Liver (tissue), 9 donors: ENCODE results near the gene KCNJ5. TPM values are rescaled to one million over a fixed set of nuclear protein-coding genes. Genes with fewer than 3 reads are reported as not detected.

Experiments used
- DNase-seq: peaks from one replicate; pipeline ENCODE4 v3.0.0-alpha.2; 2017; ENCODE audit warnings: low spot score
- H3K27ac ChIP-seq, 2 donors: one replicate each; pipeline ENCODE4 v1.7.0; 2013; ENCODE audit warnings: inconsistent platforms in 2 of 2, low read length in 2 of 2, control low read depth in 1 of 2, low read depth in 1 of 2, mild to moderate bottlenecking in 1 of 2
- H3K27me3 ChIP-seq, 4 donors: one replicate each; pipeline versions ENCODE4 v1.6.1 to v1.7.0; 2013; ENCODE audit warnings: low read length in 3 of 4, inconsistent platforms in 1 of 4, mild to moderate bottlenecking in 1 of 4, moderate library complexity in 1 of 4; ENCODE audit not compliant: control insufficient read depth in 4 of 4, insufficient read depth in 4 of 4
- H3K36me3 ChIP-seq, 4 donors: one replicate each; pipeline versions ENCODE4 v1.6.1 to v1.7.0; 2013; ENCODE audit warnings: low read length in 3 of 4, mild to moderate bottlenecking in 3 of 4, low read depth in 1 of 4, moderate library complexity in 1 of 4; ENCODE audit not compliant: control insufficient read depth in 4 of 4, insufficient read depth in 3 of 4
- H3K4me1 ChIP-seq, 4 donors: one replicate each; pipeline versions ENCODE4 v1.6.1 to v1.7.0; 2013; ENCODE audit warnings: low read length in 3 of 4, mild to moderate bottlenecking in 3 of 4, moderate library complexity in 1 of 4; ENCODE audit not compliant: control insufficient read depth in 4 of 4, insufficient read depth in 4 of 4
- H3K4me3 ChIP-seq, 3 donors: one replicate each; pipeline versions ENCODE4 v1.6.1 to v1.7.0; 2013; ENCODE audit warnings: low read length in 3 of 3, control low read depth in 1 of 3, low read depth in 1 of 3, mild to moderate bottlenecking in 1 of 3
- H3K9ac ChIP-seq, 2 donors: one replicate each; pipeline ENCODE4 v1.7.0; 2013; ENCODE audit warnings: low read length in 2 of 2, mild to moderate bottlenecking in 2 of 2, moderate library complexity in 2 of 2, control low read depth in 1 of 2, low read depth in 1 of 2
- H3K9me3 ChIP-seq, 4 donors: one replicate each; pipeline versions ENCODE4 v1.6.1 to v1.7.0; 2013; ENCODE audit warnings: low read length in 3 of 4; ENCODE audit not compliant: control insufficient read depth in 4 of 4
- ATF3 ChIP-seq: IDR thresholded peaks from 2 replicates; pipeline ENCODE4 v1.6.1; 2016; ENCODE audit warnings: antibody characterized with exemption
- CTCF ChIP-seq: fragments of 150-350 bp; IDR thresholded peaks from 2 replicates; pipeline ENCODE4 v1.5.1; 2017; ENCODE audit warnings: improper control_type of control experiment, low read depth, low read length; ENCODE audit not compliant: missing input control
- EGR1 ChIP-seq, 2 donors: IDR thresholded peaks; 2 replicates each; pipeline ENCODE4 v1.6.1; 2016 to 2018; ENCODE audit warnings: antibody characterized with exemption in 2 of 2, low read depth in 2 of 2
- FOXA1 ChIP-seq: IDR thresholded peaks from 2 replicates; pipeline ENCODE4 v1.6.1; 2016; ENCODE audit warnings: antibody characterized with exemption
- FOXA2 ChIP-seq: IDR thresholded peaks from 2 replicates; pipeline ENCODE4 v1.6.1; 2016; ENCODE audit warnings: antibody characterized with exemption
- GABPA ChIP-seq, 2 donors: IDR thresholded peaks in 1 of 2; conservative IDR thresholded peaks in 1 of 2; 2 replicates each; pipeline ENCODE4 v1.6.1; 2016; ENCODE audit warnings: antibody characterized with exemption in 2 of 2, mild to moderate bottlenecking in 1 of 2, moderate library complexity in 1 of 2
- HNF4A ChIP-seq, 2 donors: conservative IDR thresholded peaks; 2 replicates each; pipeline ENCODE4 v1.6.1; 2016; ENCODE audit warnings: antibody characterized with exemption in 2 of 2, mild to moderate bottlenecking in 2 of 2
- HNF4G ChIP-seq: IDR thresholded peaks from 2 replicates; pipeline ENCODE4 v1.6.1; 2016; ENCODE audit warnings: antibody characterized with exemption
- JUND ChIP-seq, 2 donors: IDR thresholded peaks; 2 replicates each; pipeline ENCODE4 v1.6.1; 2016; ENCODE audit warnings: antibody characterized with exemption in 2 of 2
- NR2F2 ChIP-seq: IDR thresholded peaks from 2 replicates; pipeline ENCODE4 v1.6.1; 2016; ENCODE audit warnings: antibody characterized with exemption
- RAD21 ChIP-seq, 2 donors: IDR thresholded peaks; 2 replicates each; pipeline ENCODE4 v1.6.1; 2016; ENCODE audit warnings: antibody characterized with exemption in 2 of 2, mild to moderate bottlenecking in 2 of 2
- REST ChIP-seq: IDR thresholded peaks from 2 replicates; pipeline ENCODE4 v1.6.1; 2016; ENCODE audit warnings: antibody characterized with exemption, mild to moderate bottlenecking
- RXRA ChIP-seq, 2 donors: IDR thresholded peaks; 2 replicates each; pipeline ENCODE4 v1.6.1; 2017 to 2018; ENCODE audit warnings: antibody characterized with exemption in 2 of 2, mild to moderate bottlenecking in 1 of 2
- SP1 ChIP-seq: IDR thresholded peaks from 2 replicates; pipeline ENCODE4 v1.6.1; 2018; ENCODE audit warnings: antibody characterized with exemption, mild to moderate bottlenecking
- TAF1 ChIP-seq: conservative IDR thresholded peaks from 2 replicates; pipeline ENCODE4 v1.6.1; 2016; ENCODE audit warnings: antibody characterized with exemption, mild to moderate bottlenecking
- YY1 ChIP-seq: IDR thresholded peaks from 2 replicates; pipeline ENCODE4 v1.6.1; 2016; ENCODE audit warnings: antibody characterized with exemption, mild to moderate bottlenecking
- ZBTB33 ChIP-seq: IDR thresholded peaks from 2 replicates; pipeline ENCODE4 v1.6.1; 2016; ENCODE audit warnings: antibody characterized with exemption
- whole genome bisulfite sequencing: extraction: QIAGEN DNeasy Blood & Tissue Kit; methylation state at CpG from one replicate; pipeline ENCODE4 v1.1.7; 2013; 5-methylcytosine and 5-hydroxymethylcytosine counted together
- polyA plus RNA-seq, 2 donors: library from polyadenylated mRNA; stranded (reverse) in 1 of 2; unstranded in 1 of 2; fragments of 200-250 nt in 1 of 2; fragments of >200 nt in 1 of 2; fragmentation: Nextera tagmentation in 1 of 2; extraction: Ambion mirVana in 1 of 2; gene quantifications; one replicate each; pipeline versions ENCODE4 v1.2.1 to v1.2.3, GENCODE V29; 2013 to 2015
- total RNA-seq, 2 donors: library from RNA; depleted of rRNA; stranded (reverse); fragments of >200 nt; gene quantifications; one replicate each; pipeline ENCODE4 v1.2.3, GENCODE V29; 2014
- donor health status: healthy.
- donor health status: healthy.
- donor health status: healthy.
- donor health status: healthy.
- donor health status: healthy.

The KCNJ5 gene
- total and polyA plus RNA-seq, 4 donors = 0.04 to 0.08 (median 0.06) TPM

- no peak for TF ChIP-seq CTCF
These were observed 74.3 kb downstream of the KCNJ5 start (continued) for GRCh38 chr11:128965485-128965884.

GRCh38 chr11:128967578-128967977, 76.4 kb downstream of the KCNJ5 start:
- WGBS = 91% methylated on average over 6 of the region's 6 CpGs
- H3K9ac ChIP-seq = no peak overlapping the region
- H3K4me3 ChIP-seq = no peak overlapping the region
- no peaks in the 10 kb centered on the region for H3K27me3 ChIP-seq
- DNase-seq = no peak
- TF ChIP-seq YY1 (no peak), SP1 (no peak), TAF1 (no peak), ZBTB33 (no peak), FOXA2 (no peak), ATF3 (no peak), JUND (IDR thresholded peaks at IDR 0.05) (no peak), HNF4G (no peak)
- no peak overlapping the region for H3K27ac ChIP-seq
- peaks cover 2 to 41% (median 28%) of the 10 kb centered on the region in 4 donors for H3K36me3 ChIP-seq
- H3K4me1 ChIP-seq = no peaks in the 10 kb centered on the region
- no peaks in the 10 kb centered on the region for H3K9me3 ChIP-seq

GRCh38 chr11:128968916-128969315, 77.8 kb downstream of the KCNJ5 start:
- peaks cover 2 to 54% (median 39%) of the 10 kb centered on the region in 4 donors for H3K36me3 ChIP-seq
- 96% methylated on average over 9 of the region's 9 CpGs for WGBS
- no peaks in the 10 kb centered on the region for H3K9me3 ChIP-seq
- no peak for TF ChIP-seq RXRA (IDR thresholded peaks at IDR 0.05)
- TF ChIP-seq CTCF = no peak
- no peak for TF ChIP-seq HNF4G
- no peak for TF ChIP-seq RAD21 (IDR thresholded peaks at IDR 0.05)
- no peak for TF ChIP-seq SP1
- no peak for TF ChIP-seq TAF1
- TF ChIP-seq EGR1 (IDR thresholded peaks at IDR 0.05; ENCODE audit: low read depth in 2 of 2) = no peak
- no peak for TF ChIP-seq REST
- TF ChIP-seq YY1 = no peak
- no peak for TF ChIP-seq HNF4A (conservative IDR thresholded peaks at IDR 0.05)
- no peak for TF ChIP-seq FOXA1
- no peak for TF ChIP-seq ATF3
- TF ChIP-seq FOXA2 = no peak
- no peak for TF ChIP-seq ZBTB33
- no peak for TF ChIP-seq GABPA (IDR thresholded peaks at IDR 0.05 in 1 of 2, conservative IDR thresholded peaks at IDR 0.05 in 1 of 2)
- no peak for TF ChIP-seq JUND (IDR thresholded peaks at IDR 0.05)
- TF ChIP-seq NR2F2 = no peak
- no peaks in the 10 kb centered on the region for H3K27me3 ChIP-seq
- no peak overlapping the region for H3K27ac ChIP-seq
- H3K4me3 ChIP-seq = no peak overlapping the region
- no peaks in the 10 kb centered on the region for H3K4me1 ChIP-seq
- DNase-seq = no peak
- no peak overlapping the region for H3K9ac ChIP-seq
